ENCODE results near the gene C12orf42. TPM values are rescaled to one million over a fixed set of nuclear protein-coding genes. Genes with fewer than 3 reads are reported as not detected.

The C12orf42 gene
- total RNA-seq, 1 experiment from 2014 or later = not detected

DNA sequence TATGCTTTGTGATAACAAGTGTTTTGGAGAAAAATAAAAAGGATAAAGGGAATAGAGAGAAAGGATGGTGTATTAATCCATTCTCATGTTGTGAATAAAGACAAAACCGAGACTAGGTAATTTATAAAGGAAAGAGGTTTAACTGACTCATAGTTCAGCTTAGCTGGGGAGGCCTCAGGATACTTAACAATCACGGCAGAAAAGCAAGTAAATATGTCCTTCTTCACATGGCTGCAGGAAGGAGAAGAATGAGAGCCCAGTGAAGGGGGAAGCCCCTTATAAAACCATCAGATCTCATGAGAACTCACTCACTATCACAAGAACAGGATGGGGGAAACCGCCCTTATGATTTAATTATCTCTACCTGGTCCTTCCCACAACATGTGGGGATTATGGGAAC is 18.1 kb upstream of the C12orf42 start:
- Histone ChIP-seq H4K5ac (ENCODE audit: insufficient read length, low read depth, low read length) (no peak overlapping the region), H4K91ac (ENCODE audit: insufficient read length, low read depth, low read length) (no peak overlapping the region), H3K23me2 (ENCODE audit: insufficient read length, low read depth, low read length, poor library complexity, severe bottlenecking) (no peaks in the 10 kb centered on the region), H3K4ac (ENCODE audit: low read depth, low read length) (no peak overlapping the region), H2BK120ac (ENCODE audit: low read depth, low read length, poor library complexity, severe bottlenecking) (no peak overlapping the region), H3K9ac (ENCODE audit: extremely low read depth, insufficient read length, low read length) (no peak overlapping the region), H3K4me1 (ENCODE audit: insufficient read depth, low read length) (no peaks in the 10 kb centered on the region), H3K14ac (ENCODE audit: insufficient read depth, low read length) (no peak overlapping the region), H2BK15ac (ENCODE audit: low read depth, low read length) (no peak overlapping the region), H2BK12ac (ENCODE audit: insufficient read length, low read depth, low read length) (no peak overlapping the region), H3K27ac (ENCODE audit: insufficient read length, low read depth, low read length) (no peak overlapping the region), H4K20me1 (ENCODE audit: control insufficient read depth, insufficient read depth, insufficient read length) (no peaks in the 10 kb centered on the region), H3K79me1 (ENCODE audit: insufficient read depth, low read depth, low read length, poor library complexity, severe bottlenecking) (no peaks in the 10 kb centered on the region), H3K23ac (ENCODE audit: insufficient read length, low read depth, low read length) (no peak overlapping the region), H3K27me3 (ENCODE audit: insufficient read depth, low read length) (no peaks in the 10 kb centered on the region), H3K4me2 (ENCODE audit: insufficient read depth, insufficient read length, low read length) (no peak overlapping the region), H4K8ac (replicated peaks; ENCODE audit: insufficient read length, low read depth, low read length) (no peak overlapping the region), H3K56ac (ENCODE audit: insufficient read length, low read depth, low read length) (no peak overlapping the region), H3T11ph (ENCODE audit: low read length) (no peak overlapping the region), H3K9me3 (ENCODE audit: control insufficient read depth, low read depth, low read length) (no peaks in the 10 kb centered on the region), H2BK5ac (ENCODE audit: insufficient read length, low read length) (no peak overlapping the region), H3K79me2 (ENCODE audit: insufficient read depth, low read length) (no peaks in the 10 kb centered on the region), H3K18ac (ENCODE audit: insufficient read length, low read depth, low read length) (no peak overlapping the region), H2BK20ac (ENCODE audit: low read depth, low read length, poor library complexity, severe bottlenecking) (no peak overlapping the region), H2AFZ (ENCODE audit: low read length) (no peak overlapping the region), H2AK5ac (ENCODE audit: insufficient read length, low read length) (no peak overlapping the region)
- no peak for DNase-seq
- H3K9me3 Mint-ChIP-seq = no peaks in the 10 kb centered on the region
- no peaks in the 10 kb centered on the region for H3K4me1 Mint-ChIP-seq
- H3K4me3 Mint-ChIP-seq = no peak overlapping the region
- TF ChIP-seq, protein P1, sequence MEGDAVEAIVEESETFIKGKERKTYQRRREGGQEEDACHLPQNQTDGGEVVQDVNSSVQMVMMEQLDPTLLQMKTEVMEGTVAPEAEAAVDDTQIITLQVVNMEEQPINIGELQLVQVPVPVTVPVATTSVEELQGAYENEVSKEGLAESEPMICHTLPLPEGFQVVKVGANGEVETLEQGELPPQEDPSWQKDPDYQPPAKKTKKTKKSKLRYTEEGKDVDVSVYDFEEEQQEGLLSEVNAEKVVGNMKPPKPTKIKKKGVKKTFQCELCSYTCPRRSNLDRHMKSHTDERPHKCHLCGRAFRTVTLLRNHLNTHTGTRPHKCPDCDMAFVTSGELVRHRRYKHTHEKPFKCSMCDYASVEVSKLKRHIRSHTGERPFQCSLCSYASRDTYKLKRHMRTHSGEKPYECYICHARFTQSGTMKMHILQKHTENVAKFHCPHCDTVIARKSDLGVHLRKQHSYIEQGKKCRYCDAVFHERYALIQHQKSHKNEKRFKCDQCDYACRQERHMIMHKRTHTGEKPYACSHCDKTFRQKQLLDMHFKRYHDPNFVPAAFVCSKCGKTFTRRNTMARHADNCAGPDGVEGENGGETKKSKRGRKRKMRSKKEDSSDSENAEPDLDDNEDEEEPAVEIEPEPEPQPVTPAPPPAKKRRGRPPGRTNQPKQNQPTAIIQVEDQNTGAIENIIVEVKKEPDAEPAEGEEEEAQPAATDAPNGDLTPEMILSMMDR (conservative IDR thresholded peaks at IDR 0.05) = no peak
- H3K27ac Mint-ChIP-seq = no peak overlapping the region; a peak in 1 of 7 replicates
- WGBS (ENCODE audit: extremely low coverage, insufficient read length, low lambda C conversion rate) = no CpG with 5 or more reads among the region's 3 CpGs
- H3K27me3 Mint-ChIP-seq (ENCODE audit: low read depth) = no peaks in the 10 kb centered on the region; the same call in none of the 2 replicates
- no peaks in the 10 kb centered on the region for H3K36me3 Mint-ChIP-seq (ENCODE audit: insufficient read depth in 1 of 3, low read depth in 3 of 3)
